Trophoblast cell (in vitro differentiated cells and primary cell): ENCODE measurements around the gene CNKSR2.

Experiments used
- DNase-seq, 2 donors: peaks; one replicate each; pipeline ENCODE4 v3.0.0-alpha.2; 2016
- H2AFZ ChIP-seq: 2 replicates; pipeline ENCODE4 v1.6.1; 2013; ENCODE audit warnings: low read length, moderate library complexity, mild to moderate bottlenecking; ENCODE audit not compliant: insufficient read depth, poor library complexity
- H2AK5ac ChIP-seq: 2 replicates; pipeline ENCODE4 v1.6.1; 2013; ENCODE audit warnings: mild to moderate bottlenecking, low read length
- H2BK120ac ChIP-seq: 2 replicates; pipeline ENCODE4 v1.6.1; 2013; ENCODE audit warnings: low read length, mild to moderate bottlenecking, moderate library complexity; ENCODE audit not compliant: insufficient read depth, poor library complexity
- H2BK12ac ChIP-seq: 2 replicates; pipeline ENCODE4 v1.6.1; 2013; ENCODE audit warnings: mild to moderate bottlenecking, low read length, moderate library complexity
- H2BK5ac ChIP-seq: 2 replicates; pipeline ENCODE4 v1.6.1; 2013; ENCODE audit warnings: low read length, low read depth, moderate library complexity, mild to moderate bottlenecking; ENCODE audit not compliant: poor library complexity
- H3K14ac ChIP-seq: 2 replicates; pipeline ENCODE4 v1.6.1; 2013; ENCODE audit warnings: mild to moderate bottlenecking, low read length
- H3K18ac ChIP-seq: 2 replicates; pipeline ENCODE4 v1.6.1; 2013; ENCODE audit warnings: mild to moderate bottlenecking, low read length
- H3K23ac ChIP-seq: 2 replicates; pipeline ENCODE4 v1.6.1; 2013; ENCODE audit warnings: low read length
- H3K27ac ChIP-seq: 2 replicates; pipeline ENCODE4 v1.5.1; 2013; ENCODE audit warnings: low read depth, mild to moderate bottlenecking, inconsistent platforms, low read length, moderate library complexity
- H3K27me3 ChIP-seq: 2 replicates; pipeline ENCODE4 v1.6.1; 2013; ENCODE audit warnings: inconsistent platforms, mild to moderate bottlenecking, low read length, moderate library complexity; ENCODE audit not compliant: insufficient read depth
- H3K36me3 ChIP-seq, 2 experiments: 1 replicate in 1 of 2; 2 replicates in 1 of 2; pipeline ENCODE4 v1.6.1; 2013; ENCODE audit warnings: low read length in 2 of 2, mild to moderate bottlenecking in 2 of 2, moderate library complexity in 1 of 2; ENCODE audit not compliant: insufficient read depth in 2 of 2, control insufficient read depth in 1 of 2
- H3K4ac ChIP-seq: 2 replicates; pipeline ENCODE4 v1.6.1; 2013; ENCODE audit warnings: low read depth, mild to moderate bottlenecking, low read length, moderate library complexity
- H3K4me1 ChIP-seq, 2 experiments: 1 replicate in 1 of 2; 2 replicates in 1 of 2; pipeline ENCODE4 v1.6.1; 2013; ENCODE audit warnings: low read length in 2 of 2, mild to moderate bottlenecking in 2 of 2, moderate library complexity in 1 of 2; ENCODE audit not compliant: insufficient read depth in 2 of 2, control insufficient read depth in 1 of 2
- H3K4me2 ChIP-seq: 2 replicates; pipeline ENCODE4 v1.6.1; 2013; ENCODE audit warnings: inconsistent platforms, mild to moderate bottlenecking, low read length, moderate library complexity
- H3K4me3 ChIP-seq: 2 replicates; pipeline ENCODE4 v1.5.1; 2013; ENCODE audit warnings: mild to moderate bottlenecking, low read depth, low read length, inconsistent platforms
- H3K79me1 ChIP-seq: one replicate; pipeline ENCODE4 v1.6.1; 2013; ENCODE audit warnings: low read length
- H3K79me2 ChIP-seq: 2 replicates; pipeline ENCODE4 v1.6.1; 2013; ENCODE audit warnings: low read length, mild to moderate bottlenecking; ENCODE audit not compliant: control insufficient read depth, insufficient read depth, poor library complexity
- H3K9ac ChIP-seq: 2 replicates; pipeline ENCODE4 v1.6.1; 2013; ENCODE audit warnings: mild to moderate bottlenecking, low read length
- H3K9me3 ChIP-seq: 2 replicates; pipeline ENCODE4 v1.6.1; 2013; ENCODE audit warnings: low read depth, mild to moderate bottlenecking, control low read depth, inconsistent platforms, low read length; ENCODE audit not compliant: insufficient read depth
- H4K12ac ChIP-seq: 2 replicates; pipeline ENCODE4 v1.6.1; 2013; ENCODE audit warnings: low read depth, mild to moderate bottlenecking, low read length, moderate library complexity
- H4K8ac ChIP-seq: 2 replicates; pipeline ENCODE4 v1.6.1; 2013; ENCODE audit warnings: low read depth, mild to moderate bottlenecking, low read length, moderate library complexity
- H4K91ac ChIP-seq: one replicate; pipeline ENCODE4 v1.6.1; 2013; ENCODE audit warnings: low read depth, mild to moderate bottlenecking, low read length, moderate library complexity
- WGBS: extraction: QIAGEN DNeasy Blood & Tissue Kit; methylation state at CpG from one replicate; pipeline ENCODE4 v1.1.7; 2013; ENCODE audit warnings: missing lambda C conversion rate; ENCODE audit not compliant: insufficient read length, insufficient coverage; ENCODE audit errors: extremely low coverage; 5-methylcytosine and 5-hydroxymethylcytosine counted together

CNKSR2 gene

DNA sequence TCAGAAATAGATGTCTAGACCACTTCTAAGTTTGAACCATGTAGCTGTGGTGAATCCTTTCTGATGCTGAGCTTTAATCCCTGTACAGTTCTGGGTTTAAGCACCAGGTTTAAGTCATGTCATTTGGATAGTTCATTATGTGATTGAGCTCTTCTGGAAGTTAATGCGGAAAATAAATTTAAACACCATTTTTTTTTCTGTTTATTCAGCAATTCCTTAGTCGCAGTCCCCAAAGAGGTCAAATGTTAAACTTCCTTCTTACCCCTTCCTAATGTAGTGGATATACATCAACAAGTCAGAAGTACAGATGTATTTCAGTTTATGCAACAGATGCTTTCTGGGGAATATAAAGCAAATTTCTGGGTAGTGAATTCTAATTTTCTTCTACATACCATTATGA is 52.9 kb downstream of the CNKSR2 start:
- Histone ChIP-seq H3K14ac (no peak overlapping the region), H2BK120ac (no peak overlapping the region), H3K4me2 (no peak overlapping the region), H4K91ac (no peak overlapping the region), H3K23ac (no peak overlapping the region), H4K8ac (no peak overlapping the region), H3K4me1 (no peaks in the 10 kb centered on the region), H3K36me3 (no peaks in the 10 kb centered on the region), H3K79me2 (no peaks in the 10 kb centered on the region), H3K4me3 (no peak overlapping the region), H4K12ac (no peak overlapping the region), H3K79me1 (no peaks in the 10 kb centered on the region), H3K27ac (no peak overlapping the region), H2BK12ac (no peak overlapping the region), H3K4ac (no peak overlapping the region), H3K18ac (no peak overlapping the region), H2AK5ac (no peak overlapping the region), H3K27me3 (no peaks in the 10 kb centered on the region), H2AFZ (no peak overlapping the region), H2BK5ac (no peak overlapping the region), H3K9me3 (no peaks in the 10 kb centered on the region), H3K9ac (no peak overlapping the region)
- no CpG with 5 or more reads among the region's 2 CpGs for WGBS
- no peak for DNase-seq

DNA sequence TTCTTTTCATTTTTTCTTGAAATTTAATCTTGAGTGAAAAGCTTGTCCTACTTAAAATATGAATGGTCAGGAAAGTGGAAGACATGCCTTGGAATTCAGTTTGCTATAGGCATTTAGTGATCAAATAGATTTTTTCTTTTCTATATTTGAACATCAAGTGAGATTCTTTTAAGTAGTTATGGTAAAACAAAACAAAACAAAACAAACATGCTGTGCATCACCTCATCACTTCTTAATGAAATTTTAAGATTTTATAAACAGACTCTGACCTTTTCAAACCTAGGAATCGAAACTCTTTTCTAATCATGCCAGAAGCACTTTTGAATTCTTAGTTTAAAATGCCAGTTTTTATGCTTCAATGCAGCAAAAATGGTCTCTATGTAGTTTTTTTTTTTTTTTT is 62.8 kb downstream of the CNKSR2 start:
- no peaks in the 10 kb centered on the region for H3K9me3 ChIP-seq
- no peak overlapping the region for H3K4me2 ChIP-seq
- no peaks in the 10 kb centered on the region for H3K27me3 ChIP-seq
- H3K79me1 ChIP-seq = no peaks in the 10 kb centered on the region
- H2AK5ac ChIP-seq = no peak overlapping the region
- no peak overlapping the region for H2BK12ac ChIP-seq
- H4K12ac ChIP-seq = no peak overlapping the region
- no peak overlapping the region for H3K27ac ChIP-seq
- H3K23ac ChIP-seq = no peak overlapping the region
- no peak overlapping the region for H3K4me3 ChIP-seq
- H2BK5ac ChIP-seq = no peak overlapping the region
- no peaks in the 10 kb centered on the region for H3K36me3 ChIP-seq
- no peak overlapping the region for H4K91ac ChIP-seq
- no peak overlapping the region for H4K8ac ChIP-seq
- WGBS = no CpG with 5 or more reads among the region's 1 CpG
- H2BK120ac ChIP-seq = no peak overlapping the region
- no peak overlapping the region for H3K9ac ChIP-seq
- no peaks in the 10 kb centered on the region for H3K79me2 ChIP-seq
- no peak overlapping the region for H3K14ac ChIP-seq
- H3K18ac ChIP-seq = no peak overlapping the region
- H3K4me1 ChIP-seq = no peaks in the 10 kb centered on the region
- DNase-seq = no peak
- no peak overlapping the region for H3K4ac ChIP-seq
- no peak overlapping the region for H2AFZ ChIP-seq

DNA sequence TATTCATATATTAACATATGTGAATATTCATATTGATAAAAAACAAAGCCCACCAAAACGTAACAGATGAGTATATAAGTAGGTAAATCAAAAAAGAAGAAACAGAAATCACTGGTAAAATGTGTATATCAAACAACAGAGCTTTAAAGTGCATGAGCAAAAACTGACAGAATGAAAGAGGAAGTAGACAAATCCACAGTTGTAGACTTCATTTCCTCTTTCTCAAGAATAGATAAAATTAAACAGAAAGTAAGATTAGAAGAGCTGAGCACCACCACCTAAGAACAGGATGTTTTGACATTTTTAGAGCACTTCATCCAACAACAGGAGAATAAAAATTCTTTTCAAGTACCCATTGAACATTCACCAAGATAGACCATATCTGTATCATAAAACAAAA is 64.6 kb downstream of the CNKSR2 start:
- H3K4me2 ChIP-seq = no peak overlapping the region
- H3K27me3 ChIP-seq = no peaks in the 10 kb centered on the region
- no peaks in the 10 kb centered on the region for H3K79me2 ChIP-seq
- H3K4me1 ChIP-seq = no peaks in the 10 kb centered on the region
- H3K9ac ChIP-seq = no peak overlapping the region
- H2AFZ ChIP-seq = no peak overlapping the region
- no peak overlapping the region for H3K27ac ChIP-seq
- no peaks in the 10 kb centered on the region for H3K9me3 ChIP-seq
- H3K36me3 ChIP-seq = no peaks in the 10 kb centered on the region
- no peak overlapping the region for H3K23ac ChIP-seq
- H2BK12ac ChIP-seq = no peak overlapping the region
- no CpG with 5 or more reads among the region's 1 CpG for WGBS
- H3K18ac ChIP-seq = no peak overlapping the region
- no peaks in the 10 kb centered on the region for H3K79me1 ChIP-seq
- H4K12ac ChIP-seq = no peak overlapping the region
- no peak overlapping the region for H2BK120ac ChIP-seq
- H4K91ac ChIP-seq = no peak overlapping the region
- H3K4me3 ChIP-seq = no peak overlapping the region
- H2AK5ac ChIP-seq = no peak overlapping the region
- H3K4ac ChIP-seq = no peak overlapping the region
- no peak overlapping the region for H4K8ac ChIP-seq
- no peak overlapping the region for H2BK5ac ChIP-seq
- no peak for DNase-seq
- H3K14ac ChIP-seq = no peak overlapping the region

DNA sequence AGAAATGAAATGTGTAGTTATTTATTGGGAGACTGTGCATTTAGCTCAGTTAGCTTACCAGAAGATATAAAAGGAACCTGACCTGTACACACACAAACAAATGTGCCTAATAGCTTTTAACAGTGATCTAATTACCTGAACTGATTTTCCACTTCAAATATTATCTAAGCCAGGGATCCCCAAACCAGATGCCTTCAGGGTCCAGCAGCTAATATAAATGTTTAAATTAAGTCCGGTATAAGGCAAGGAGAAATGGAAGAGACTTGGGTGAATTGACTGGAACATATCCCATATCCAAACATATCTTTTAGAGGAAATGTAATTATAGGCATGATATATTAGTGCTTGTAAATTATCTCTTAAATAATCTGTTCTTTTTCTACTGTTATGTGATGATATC is 66.7 kb downstream of the CNKSR2 start:
- no peak overlapping the region for H3K14ac ChIP-seq
- no peak overlapping the region for H4K8ac ChIP-seq
- no peak overlapping the region for H3K4ac ChIP-seq
- no peak overlapping the region for H2AK5ac ChIP-seq
- H3K4me2 ChIP-seq = no peak overlapping the region
- no peak overlapping the region for H2BK5ac ChIP-seq
- no peaks in the 10 kb centered on the region for H3K79me1 ChIP-seq
- H2BK12ac ChIP-seq = no peak overlapping the region
- H3K27me3 ChIP-seq = no peaks in the 10 kb centered on the region
- no CpG with 5 or more reads among the region's 1 CpG for WGBS
- H4K91ac ChIP-seq = no peak overlapping the region
- DNase-seq = no peak
- no peak overlapping the region for H2BK120ac ChIP-seq
- H3K4me3 ChIP-seq = no peak overlapping the region
- no peak overlapping the region for H3K18ac ChIP-seq
- no peak overlapping the region for H3K23ac ChIP-seq
- H3K36me3 ChIP-seq = no peaks in the 10 kb centered on the region
- no peak overlapping the region for H3K27ac ChIP-seq
- H4K12ac ChIP-seq = no peak overlapping the region
- no peaks in the 10 kb centered on the region for H3K4me1 ChIP-seq
- no peaks in the 10 kb centered on the region for H3K9me3 ChIP-seq
- no peaks in the 10 kb centered on the region for H3K79me2 ChIP-seq
- H2AFZ ChIP-seq = no peak overlapping the region
- H3K9ac ChIP-seq = no peak overlapping the region

DNA sequence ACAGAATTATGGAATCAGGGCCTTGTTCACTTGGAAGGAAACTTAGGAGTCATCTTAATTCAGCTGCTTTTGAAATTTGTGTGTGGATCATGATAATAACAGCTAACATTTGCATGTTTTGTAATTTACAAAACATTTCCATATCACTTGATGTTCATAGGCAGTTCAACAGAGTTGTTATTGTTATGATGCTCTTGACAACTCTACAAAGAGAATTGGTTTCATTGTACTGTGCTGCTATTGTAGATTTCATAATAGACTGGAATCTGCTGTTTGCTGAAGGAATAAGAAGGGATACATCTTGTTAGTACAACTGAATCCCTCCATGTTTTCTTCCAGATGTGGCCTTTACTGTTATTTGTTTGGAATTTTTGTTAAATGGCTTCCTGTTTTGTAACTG is 83.5 kb downstream of the CNKSR2 start:
- no peak overlapping the region for H4K8ac ChIP-seq
- H3K4me1 ChIP-seq = no peaks in the 10 kb centered on the region
- no peak overlapping the region for H4K91ac ChIP-seq
- H3K4ac ChIP-seq = no peak overlapping the region
- H2BK120ac ChIP-seq = no peak overlapping the region
- no peaks in the 10 kb centered on the region for H3K79me2 ChIP-seq
- H3K9me3 ChIP-seq = no peaks in the 10 kb centered on the region
- no peak overlapping the region for H3K9ac ChIP-seq
- DNase-seq = no peak
- H3K36me3 ChIP-seq = no peaks in the 10 kb centered on the region
- no peak overlapping the region for H2AK5ac ChIP-seq
- no peak overlapping the region for H3K23ac ChIP-seq
- no peak overlapping the region for H4K12ac ChIP-seq
- H2BK5ac ChIP-seq = no peak overlapping the region
- no peak overlapping the region for H3K18ac ChIP-seq
- H2BK12ac ChIP-seq = no peak overlapping the region
- H3K4me2 ChIP-seq = no peak overlapping the region
- no peak overlapping the region for H3K4me3 ChIP-seq
- no peak overlapping the region for H2AFZ ChIP-seq
- no peaks in the 10 kb centered on the region for H3K27me3 ChIP-seq
- no peak overlapping the region for H3K27ac ChIP-seq
- H3K79me1 ChIP-seq = no peaks in the 10 kb centered on the region
- no peak overlapping the region for H3K14ac ChIP-seq
